ENCODE results near the gene TPD52L1. TPM values are rescaled to one million over a fixed set of nuclear protein-coding genes. Genes with fewer than 3 reads are reported as not detected.

TPD52L1 gene
- total and polyA plus RNA-seq, 2 experiments from 2014 or later: 22.8 to 24.0 TPM

DNA sequence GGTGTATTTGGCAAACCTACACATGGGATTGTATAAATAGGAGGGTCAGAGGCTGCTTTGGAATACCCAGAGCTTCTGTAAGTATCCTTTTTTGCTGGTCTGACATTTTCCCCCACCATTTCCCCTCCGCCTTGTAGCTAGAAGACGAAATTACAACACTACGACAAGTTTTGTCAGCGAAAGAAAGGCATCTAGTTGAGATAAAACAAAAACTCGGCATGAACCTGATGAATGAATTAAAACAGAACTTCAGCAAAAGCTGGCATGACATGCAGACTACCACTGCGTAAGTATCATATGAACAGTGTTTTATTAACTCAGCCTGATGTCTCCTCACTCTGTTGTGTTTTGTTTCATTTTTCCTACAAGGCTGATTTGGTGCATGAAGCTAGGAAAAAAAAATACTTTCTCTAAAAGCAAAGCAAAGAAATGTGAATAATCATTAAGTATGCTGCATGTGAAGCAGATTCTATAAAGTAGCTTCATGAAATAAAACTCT is 75.5 kb downstream of the TPD52L1 start:
- H3K4me3 ChIP-seq: no peak overlapping the region
- H3K36me3 Mint-ChIP-seq (ENCODE audit: low read depth): no peaks in the 10 kb centered on the region
- no peaks in the 10 kb centered on the region for H3K4me1 ChIP-seq (ENCODE audit: insufficient read depth)
- H3K4me3 Mint-ChIP-seq: no peak overlapping the region
- no peaks in the 10 kb centered on the region for H3K27me3 Mint-ChIP-seq (ENCODE audit: insufficient read depth, low read depth, poor library complexity)
- H3K27ac ChIP-seq (ENCODE audit: low read depth): no peak overlapping the region
- no peak for ATAC-seq
- no peak overlapping the region for H2AFZ ChIP-seq
- no peaks in the 10 kb centered on the region for H3K36me3 ChIP-seq (ENCODE audit: insufficient read depth)
- no peak for TF ChIP-seq NANOG (IDR thresholded peaks at IDR 0.05; ENCODE audit: borderline replicate concordance)
- TF ChIP-seq, protein P1, sequence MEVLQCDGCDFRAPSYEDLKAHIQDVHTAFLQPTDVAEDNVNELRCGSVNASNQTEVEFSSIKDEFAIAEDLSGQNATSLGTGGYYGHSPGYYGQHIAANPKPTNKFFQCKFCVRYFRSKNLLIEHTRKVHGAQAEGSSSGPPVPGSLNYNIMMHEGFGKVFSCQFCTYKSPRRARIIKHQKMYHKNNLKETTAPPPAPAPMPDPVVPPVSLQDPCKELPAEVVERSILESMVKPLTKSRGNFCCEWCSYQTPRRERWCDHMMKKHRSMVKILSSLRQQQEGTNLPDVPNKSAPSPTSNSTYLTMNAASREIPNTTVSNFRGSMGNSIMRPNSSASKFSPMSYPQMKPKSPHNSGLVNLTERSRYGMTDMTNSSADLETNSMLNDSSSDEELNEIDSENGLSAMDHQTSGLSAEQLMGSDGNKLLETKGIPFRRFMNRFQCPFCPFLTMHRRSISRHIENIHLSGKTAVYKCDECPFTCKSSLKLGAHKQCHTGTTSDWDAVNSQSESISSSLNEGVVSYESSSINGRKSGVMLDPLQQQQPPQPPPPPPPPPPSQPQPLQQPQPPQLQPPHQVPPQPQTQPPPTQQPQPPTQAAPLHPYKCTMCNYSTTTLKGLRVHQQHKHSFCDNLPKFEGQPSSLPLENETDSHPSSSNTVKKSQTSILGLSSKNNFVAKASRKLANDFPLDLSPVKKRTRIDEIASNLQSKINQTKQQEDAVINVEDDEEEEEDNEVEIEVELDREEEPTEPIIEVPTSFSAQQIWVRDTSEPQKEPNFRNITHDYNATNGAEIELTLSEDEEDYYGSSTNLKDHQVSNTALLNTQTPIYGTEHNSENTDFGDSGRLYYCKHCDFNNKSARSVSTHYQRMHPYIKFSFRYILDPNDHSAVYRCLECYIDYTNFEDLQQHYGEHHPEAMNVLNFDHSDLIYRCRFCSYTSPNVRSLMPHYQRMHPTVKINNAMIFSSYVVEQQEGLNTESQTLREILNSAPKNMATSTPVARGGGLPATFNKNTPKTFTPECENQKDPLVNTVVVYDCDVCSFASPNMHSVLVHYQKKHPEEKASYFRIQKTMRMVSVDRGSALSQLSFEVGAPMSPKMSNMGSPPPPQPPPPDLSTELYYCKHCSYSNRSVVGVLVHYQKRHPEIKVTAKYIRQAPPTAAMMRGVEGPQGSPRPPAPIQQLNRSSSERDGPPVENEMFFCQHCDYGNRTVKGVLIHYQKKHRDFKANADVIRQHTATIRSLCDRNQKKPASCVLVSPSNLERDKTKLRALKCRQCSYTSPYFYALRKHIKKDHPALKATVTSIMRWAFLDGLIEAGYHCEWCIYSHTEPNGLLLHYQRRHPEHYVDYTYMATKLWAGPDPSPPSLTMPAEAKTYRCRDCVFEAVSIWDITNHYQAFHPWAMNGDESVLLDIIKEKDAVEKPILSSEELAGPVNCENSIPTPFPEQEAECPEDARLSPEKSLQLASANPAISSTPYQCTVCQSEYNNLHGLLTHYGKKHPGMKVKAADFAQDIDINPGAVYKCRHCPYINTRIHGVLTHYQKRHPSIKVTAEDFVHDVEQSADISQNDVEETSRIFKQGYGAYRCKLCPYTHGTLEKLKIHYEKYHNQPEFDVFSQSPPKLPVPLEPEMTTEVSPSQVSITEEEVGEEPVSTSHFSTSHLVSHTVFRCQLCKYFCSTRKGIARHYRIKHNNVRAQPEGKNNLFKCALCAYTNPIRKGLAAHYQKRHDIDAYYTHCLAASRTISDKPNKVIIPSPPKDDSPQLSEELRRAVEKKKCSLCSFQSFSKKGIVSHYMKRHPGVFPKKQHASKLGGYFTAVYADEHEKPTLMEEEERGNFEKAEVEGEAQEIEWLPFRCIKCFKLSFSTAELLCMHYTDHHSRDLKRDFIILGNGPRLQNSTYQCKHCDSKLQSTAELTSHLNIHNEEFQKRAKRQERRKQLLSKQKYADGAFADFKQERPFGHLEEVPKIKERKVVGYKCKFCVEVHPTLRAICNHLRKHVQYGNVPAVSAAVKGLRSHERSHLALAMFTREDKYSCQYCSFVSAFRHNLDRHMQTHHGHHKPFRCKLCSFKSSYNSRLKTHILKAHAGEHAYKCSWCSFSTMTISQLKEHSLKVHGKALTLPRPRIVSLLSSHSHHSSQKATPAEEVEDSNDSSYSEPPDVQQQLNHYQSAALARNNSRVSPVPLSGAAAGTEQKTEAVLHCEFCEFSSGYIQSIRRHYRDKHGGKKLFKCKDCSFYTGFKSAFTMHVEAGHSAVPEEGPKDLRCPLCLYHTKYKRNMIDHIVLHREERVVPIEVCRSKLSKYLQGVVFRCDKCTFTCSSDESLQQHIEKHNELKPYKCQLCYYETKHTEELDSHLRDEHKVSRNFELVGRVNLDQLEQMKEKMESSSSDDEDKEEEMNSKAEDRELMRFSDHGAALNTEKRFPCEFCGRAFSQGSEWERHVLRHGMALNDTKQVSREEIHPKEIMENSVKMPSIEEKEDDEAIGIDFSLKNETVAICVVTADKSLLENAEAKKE (CRISPR knock-in tag; IDR thresholded peaks at IDR 0.05): no peak
- TF ChIP-seq ZNF331 (CRISPR knock-in tag; IDR thresholded peaks at IDR 0.05; ENCODE audit: low read depth): no peak
- no peak for TF ChIP-seq JUNB (IDR thresholded peaks at IDR 0.05; ENCODE audit: unreplicated experiment)
- no peak for TF ChIP-seq EZH2 (IDR thresholded peaks at IDR 0.05; ENCODE audit: low read depth, unreplicated experiment)
- no peak for TF ChIP-seq ZNF114 (CRISPR knock-in tag; IDR thresholded peaks at IDR 0.05)
- no peak for TF ChIP-seq EZH2phosphoT487 (IDR thresholded peaks at IDR 0.05; ENCODE audit: unreplicated experiment)
- H3K4me1 Mint-ChIP-seq: peaks cover 10% of the 10 kb centered on the region; the same call in 2 of the 3 replicates
- H3K27me3 ChIP-seq (ENCODE audit: insufficient read depth): no peaks in the 10 kb centered on the region
- H3F3A ChIP-seq (replicated peaks; ENCODE audit: low read depth): no peaks in the 10 kb centered on the region
- H3K9me3 Mint-ChIP-seq: no peaks in the 10 kb centered on the region
- no peaks in the 10 kb centered on the region for H4K20me1 ChIP-seq (replicated peaks; ENCODE audit: insufficient read depth)
- DNase-seq (ENCODE audit: low spot score): no peak
- no peak overlapping the region for H3K4me2 ChIP-seq
- no peaks in the 10 kb centered on the region for H3K79me2 ChIP-seq (replicated peaks; ENCODE audit: insufficient read depth)
- no peak overlapping the region; the same call in 1 of the 2 replicates for H3K27ac Mint-ChIP-seq
- H3K9me2 ChIP-seq (ENCODE audit: insufficient read depth): no peaks in the 10 kb centered on the region

Measured in GM23338 (cell line).